Measurements from ENCODE around the gene ST6GALNAC6.
"Not testable (repeated sequence)": the region's sequence is repeated elsewhere in the genome, so short reads cannot be mapped to it uniquely, and the experiment has no call there.

ST6GALNAC6 gene

DNA sequence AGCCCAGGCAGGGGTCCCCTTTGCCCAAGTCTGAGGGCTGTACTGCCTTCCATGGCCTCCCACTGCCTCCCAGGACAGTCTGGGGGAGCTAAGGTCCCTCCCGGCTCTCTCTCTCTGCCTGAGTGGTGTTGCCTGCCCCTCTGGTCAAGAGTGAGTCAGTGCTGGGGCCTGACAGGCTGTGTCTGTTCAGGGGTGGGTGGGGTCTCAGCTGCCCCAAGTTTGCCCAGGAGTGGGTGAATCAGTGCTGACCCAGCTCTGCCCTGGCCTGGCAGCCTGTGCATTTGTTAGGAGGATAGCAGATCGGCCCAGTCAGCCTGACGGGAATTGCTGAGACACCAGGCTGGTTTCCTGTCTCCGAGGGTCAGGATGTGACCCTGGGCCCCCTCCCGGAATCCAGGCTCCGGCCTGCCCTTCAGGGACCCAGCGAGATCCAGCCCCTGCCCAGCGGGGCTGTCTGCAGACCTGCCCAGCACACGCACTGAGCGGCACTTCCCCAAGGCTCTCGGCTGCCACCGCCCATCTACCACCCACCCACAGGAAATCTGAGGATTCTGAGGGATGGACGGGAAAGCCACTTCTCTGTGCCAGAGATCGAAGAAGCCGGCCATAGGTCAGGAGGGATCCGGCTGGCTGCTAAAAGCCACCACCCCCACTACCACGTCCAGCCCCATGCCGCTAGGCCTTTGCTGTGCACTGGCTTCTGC is 60.9 kb downstream of the ST6GALNAC6 start:
- Histone ChIP-seq H3K27ac (ENCODE audit: low read depth, low read length, severe bottlenecking) (peak overlapping the region; percentile 72), H3K9me3 (ENCODE audit: control insufficient read depth, low read length) (no peaks in the 10 kb centered on the region), H3K4me1 (ENCODE audit: control insufficient read depth, insufficient read depth, low read length, poor library complexity, severe bottlenecking) (peaks cover 43% of the 10 kb centered on the region), H3K36me3 (ENCODE audit: control insufficient read depth, insufficient read depth, low read length) (peaks cover 12% of the 10 kb centered on the region), H3K4me3 (ENCODE audit: extremely low read depth, insufficient read depth, low read length, poor library complexity, severe bottlenecking) (no peak overlapping the region)
- WGBS, 2 experiments (ENCODE audit: insufficient coverage in 2 of 2) = 43 to 66% methylated on average over 13 to 15 of the region's 18 CpGs

DNA sequence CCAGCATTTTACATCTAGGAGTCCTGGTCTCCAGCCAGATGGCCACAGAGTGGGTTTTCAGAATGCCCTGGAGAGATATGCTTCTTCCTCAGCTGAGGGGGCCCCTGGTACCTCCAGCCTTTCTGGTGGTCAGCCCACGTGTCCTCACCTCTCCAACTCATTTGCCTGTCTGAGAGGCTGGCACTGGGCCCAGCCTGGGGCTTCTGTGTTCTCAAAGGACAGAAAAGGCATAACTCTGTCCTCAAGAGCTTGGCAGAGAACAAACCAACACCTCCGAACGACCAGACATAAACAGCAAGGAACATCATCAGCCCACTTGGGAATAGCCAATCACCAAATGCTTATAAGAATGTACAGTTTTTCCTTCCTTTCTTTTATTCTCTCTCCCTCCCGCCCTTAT is 62.1 kb downstream of the ST6GALNAC6 start:
- H3K36me3 ChIP-seq (ENCODE audit: control insufficient read depth, insufficient read depth, low read length) = peaks cover 7% of the 10 kb centered on the region
- H3K4me3 ChIP-seq (ENCODE audit: extremely low read depth, insufficient read depth, low read length, poor library complexity, severe bottlenecking) = no peak overlapping the region
- H3K9me3 ChIP-seq (ENCODE audit: control insufficient read depth, low read length) = no peaks in the 10 kb centered on the region
- peaks cover 43% of the 10 kb centered on the region for H3K4me1 ChIP-seq (ENCODE audit: control insufficient read depth, insufficient read depth, low read length, poor library complexity, severe bottlenecking)
- H3K27ac ChIP-seq (ENCODE audit: low read depth, low read length, severe bottlenecking) = peak overlapping the region; percentile 72
- 86 to 94% methylated on average over 4 of the region's 4 CpGs for WGBS, 2 experiments (ENCODE audit: insufficient coverage in 2 of 2)

DNA sequence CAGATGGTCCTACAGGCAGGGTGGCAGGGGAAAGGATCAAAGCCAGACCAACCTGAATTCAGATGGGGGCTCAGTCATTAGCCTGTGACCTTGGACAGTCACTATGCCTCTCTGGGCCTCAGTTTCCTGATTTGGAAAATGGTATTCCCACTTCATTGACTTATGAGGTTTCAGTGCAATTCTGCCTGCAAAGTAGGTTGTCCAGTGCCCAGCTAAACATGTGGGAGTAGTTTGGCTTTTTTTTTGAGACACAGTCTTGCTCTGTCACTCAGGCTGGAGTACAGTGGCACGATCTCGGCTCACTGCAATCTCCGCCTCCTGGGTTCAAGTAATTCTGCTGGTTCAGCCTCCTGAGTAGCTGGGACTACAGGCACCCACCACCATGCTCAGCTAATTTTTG is 62.8 kb downstream of the ST6GALNAC6 start:
- WGBS, 2 experiments (ENCODE audit: insufficient coverage in 2 of 2) = 94 to 97% methylated on average over 3 of the region's 3 CpGs
- H3K27ac ChIP-seq (ENCODE audit: low read depth, low read length, severe bottlenecking) = peak overlapping the region; percentile 88
- not testable (repeated sequence) for H3K4me3 ChIP-seq (ENCODE audit: extremely low read depth, insufficient read depth, low read length, poor library complexity, severe bottlenecking)

DNA sequence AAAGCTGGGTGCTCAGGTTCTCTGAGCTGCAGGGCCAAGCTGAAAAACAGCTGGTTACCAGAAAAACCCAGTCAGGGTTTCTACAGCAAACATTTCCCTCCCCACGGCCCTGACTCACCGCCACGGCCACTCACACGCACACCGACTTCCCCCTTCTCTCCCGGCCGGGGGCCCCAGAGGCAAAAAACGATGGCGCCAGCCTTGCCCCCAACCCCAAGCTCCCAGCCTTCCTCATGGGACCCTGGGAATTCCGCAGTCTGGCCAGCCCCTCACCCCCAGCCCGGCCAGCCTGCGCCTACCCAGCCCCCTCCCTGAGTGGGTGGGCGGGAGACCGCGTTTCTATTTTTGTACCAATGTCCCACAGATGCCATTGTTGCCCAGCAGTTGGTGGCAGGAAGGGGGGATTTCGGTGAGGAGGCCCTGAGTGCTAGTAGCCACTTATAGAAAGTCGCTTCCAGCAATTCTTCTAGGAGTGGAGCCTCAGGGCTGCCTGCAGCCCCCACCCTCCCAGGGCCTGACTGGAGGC is 63.3 kb downstream of the ST6GALNAC6 start:
- WGBS, 2 experiments (ENCODE audit: insufficient coverage in 2 of 2) = 55 to 65% methylated on average over 11 to 12 of the region's 17 CpGs
- no peak overlapping the region for H3K4me3 ChIP-seq (ENCODE audit: extremely low read depth, insufficient read depth, low read length, poor library complexity, severe bottlenecking)
- peaks cover 7% of the 10 kb centered on the region for H3K36me3 ChIP-seq (ENCODE audit: control insufficient read depth, insufficient read depth, low read length)
- peaks cover 43% of the 10 kb centered on the region for H3K4me1 ChIP-seq (ENCODE audit: control insufficient read depth, insufficient read depth, low read length, poor library complexity, severe bottlenecking)
- H3K9me3 ChIP-seq (ENCODE audit: control insufficient read depth, low read length) = no peaks in the 10 kb centered on the region
- peak overlapping the region; percentile 88 for H3K27ac ChIP-seq (ENCODE audit: low read depth, low read length, severe bottlenecking)

More for the DNA sequence above, 62.8 kb downstream of the ST6GALNAC6 start:
- H3K9me3 ChIP-seq (ENCODE audit: control insufficient read depth, low read length); H3K36me3 ChIP-seq (ENCODE audit: control insufficient read depth, insufficient read depth, low read length): not testable (repeated sequence)
- H3K4me1 ChIP-seq (ENCODE audit: control insufficient read depth, insufficient read depth, low read length, poor library complexity, severe bottlenecking) = peaks cover 43% of the 10 kb centered on the region
